ENCODE data around the gene RING1. TPM values are rescaled to one million over a fixed set of nuclear protein-coding genes. Genes with fewer than 3 reads are reported as not detected.

Gene RING1
- total RNA-seq, 1 donor from 2014 or later: 30.8 TPM

DNA sequence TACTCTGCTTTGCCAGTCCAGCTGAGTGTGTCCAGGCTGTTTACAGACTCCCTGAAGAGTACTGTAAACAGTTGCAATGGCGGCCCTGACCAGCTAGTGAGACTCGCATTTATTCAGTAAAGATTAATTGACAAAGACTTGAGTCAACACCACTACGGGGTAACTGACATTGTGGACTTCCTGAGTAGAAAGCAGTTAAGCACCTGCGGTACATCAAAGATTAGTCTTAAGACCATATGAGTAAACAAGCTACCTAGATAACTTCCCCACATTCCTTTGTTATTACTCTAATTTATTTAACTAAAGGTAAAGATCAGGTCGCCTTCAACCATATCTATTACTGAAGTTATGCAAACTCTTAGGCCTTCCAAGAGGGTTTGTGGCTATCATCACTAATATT is 50.7 kb downstream of the RING1 start:
- Histone ChIP-seq H3K4me1 (ENCODE audit: insufficient read depth, low read length) (peaks cover 5% of the 10 kb centered on the region), H3K27ac (ENCODE audit: low read depth, low read length) (no peak overlapping the region), H3K27me3 (ENCODE audit: insufficient read depth, low read length) (no peaks in the 10 kb centered on the region), H3K4me2 (ENCODE audit: low read length) (no peak overlapping the region), H3K79me2 (ENCODE audit: insufficient read depth, low read length) (no peaks in the 10 kb centered on the region), H2AFZ (ENCODE audit: low read depth, low read length) (no peak overlapping the region), H3K36me3 (ENCODE audit: insufficient read depth, low read length) (peaks cover 12% of the 10 kb centered on the region), H3K9ac (ENCODE audit: low read length) (no peak overlapping the region), H3K4me3 (ENCODE audit: insufficient read depth, low read depth, low read length) (no peak overlapping the region), H4K20me1 (ENCODE audit: insufficient read depth, low read length) (no peaks in the 10 kb centered on the region), H3K9me3 (ENCODE audit: insufficient read depth, low read depth, low read length) (no peaks in the 10 kb centered on the region)
- DNase-seq (ENCODE audit: low read depth): no peak
- FAIRE-seq: no peak
- H3K9me3 Mint-ChIP-seq (ENCODE audit: unreplicated experiment): no peaks in the 10 kb centered on the region
- H3K4me1 Mint-ChIP-seq (ENCODE audit: low read depth, unreplicated experiment): peaks cover 2% of the 10 kb centered on the region
- H3K27me3 Mint-ChIP-seq (ENCODE audit: low read depth, unreplicated experiment): no peaks in the 10 kb centered on the region
- no peak for TF ChIP-seq EZH2 (IDR thresholded peaks at IDR 0.05; ENCODE audit: insufficient read depth, low read length)
- TF ChIP-seq CTCF (IDR thresholded peaks at IDR 0.05; ENCODE audit: insufficient read depth, low read depth, low read length): no peak
- H3K36me3 Mint-ChIP-seq (ENCODE audit: low read depth, unreplicated experiment): peaks cover 12% of the 10 kb centered on the region
- H3K4me3 Mint-ChIP-seq (ENCODE audit: unreplicated experiment): no peak overlapping the region
- H3K27ac Mint-ChIP-seq (ENCODE audit: unreplicated experiment): no peak overlapping the region

Small RNA genes lying within 50 kb of the gene (microRNA-seq; reads per million reads assigned to microRNA genes)
- gene MIR219A1: 8.8 reads per million, percentile 32 among the genes with 10 or more reads in this experiment

Other genes starting within 250 kb of the RING1 start
- 213 and 234 TPM in 2 replicates for gene BRD2, start 239.9 kb upstream of the RING1 start, total RNA-seq
- gene HLA-DOA, start 198.9 kb upstream of the RING1 start, total RNA-seq: 0.48 and 0.89 TPM in 2 replicates
- 0.50 and 1.7 TPM in 2 replicates for gene HLA-DPA1, start 134.9 kb upstream of the RING1 start, total RNA-seq
- gene HLA-DPB1, start 132.5 kb upstream of the RING1 start, total RNA-seq: 2.7 and 3.4 TPM in 2 replicates
- gene COL11A2, start 16.0 kb upstream of the RING1 start, total RNA-seq: 1.3 and 2.2 TPM in 2 replicates
- 34.0 and 39.4 TPM in 2 replicates for gene RXRB, start 7.8 kb upstream of the RING1 start, total RNA-seq
- 150 and 164 TPM in 2 replicates for gene SLC39A7, start 7.6 kb upstream of the RING1 start, total RNA-seq
- gene HSD17B8, start 3.8 kb upstream of the RING1 start, total RNA-seq: 2.1 and 2.6 TPM in 2 replicates
- gene VPS52, start 63.4 kb downstream of the RING1 start, total RNA-seq: 29.9 and 30.6 TPM in 2 replicates
- gene RPS18, start 63.6 kb downstream of the RING1 start, total RNA-seq: 1,911 and 2,061 TPM in 2 replicates
- 1.5 and 1.8 TPM in 2 replicates for gene B3GALT4, start 68.6 kb downstream of the RING1 start, total RNA-seq
- 59.7 and 63.7 TPM in 2 replicates for gene WDR46, start 80.7 kb downstream of the RING1 start, total RNA-seq
- gene PFDN6, start 81.1 kb downstream of the RING1 start, total RNA-seq: 54.8 and 56.7 TPM in 2 replicates
- gene RGL2, start 90.4 kb downstream of the RING1 start, total RNA-seq: 36.5 and 38.9 TPM in 2 replicates
- 128 and 152 TPM in 2 replicates for gene TAPBP, start 105.6 kb downstream of the RING1 start, total RNA-seq
- gene ZBTB22, start 109.2 kb downstream of the RING1 start, total RNA-seq: 13.1 and 17.3 TPM in 2 replicates
- gene DAXX, start 114.5 kb downstream of the RING1 start, total RNA-seq: 28.6 and 32.0 TPM in 2 replicates
- gene KIFC1, start 183.3 kb downstream of the RING1 start, total RNA-seq: 2.9 and 4.2 TPM in 2 replicates
- 29.7 and 34.3 TPM in 2 replicates for gene PHF1, start 202.5 kb downstream of the RING1 start, total RNA-seq
- gene CUTA, start 209.6 kb downstream of the RING1 start, total RNA-seq: 232 and 256 TPM in 2 replicates
- 34.5 and 36.1 TPM in 2 replicates for gene SYNGAP1, start 211.6 kb downstream of the RING1 start, total RNA-seq
- 9.8 and 10.4 TPM in 2 replicates for gene ZBTB9, start 246.1 kb downstream of the RING1 start, total RNA-seq

All from astrocyte (in vitro differentiated cells and primary cell).